Hippocampal formation (tissue), 2 donors: ENCODE results near the gene PPM1H.
A peak's percentile ranks its signal among the peaks of the same experiment; 100 is the strongest.

Source experiments
- DNase-seq, 2 donors: peaks; one replicate each; lab custom pipeline; 2025; lab: John Stamatoyannopoulos, UW

The PPM1H gene

GRCh38 chr12:62714774-62715721, 219.9 kb downstream of the PPM1H start:
- peak; percentile 44 to 46 for DNase-seq

- no peak for DNase-seq
Observed at GRCh38 chr12:62714181-62714773, 220.7 kb downstream of the PPM1H start.

- DNase-seq: no peak
Observed at GRCh38 chr12:62713723-62714122, 221.2 kb downstream of the PPM1H start.

- no peak for DNase-seq
Observed at GRCh38 chr12:62712681-62713573, 222.0 kb downstream of the PPM1H start.

- DNase-seq: no peak
Observed at GRCh38 chr12:62711631-62712241, 223.2 kb downstream of the PPM1H start.

GRCh38 chr12:62709311-62709710, 225.6 kb downstream of the PPM1H start:
- no peak for DNase-seq

- no peak for DNase-seq
Observed at GRCh38 chr12:62707939-62708338, 227.0 kb downstream of the PPM1H start.

GRCh38 chr12:62705846-62706245, 229.1 kb downstream of the PPM1H start:
- DNase-seq: no peak

GRCh38 chr12:62703011-62703380, 232.0 kb downstream of the PPM1H start:
- DNase-seq: no peak

- DNase-seq: no peak
Observed at GRCh38 chr12:62701492-62701891, 233.5 kb downstream of the PPM1H start.

- DNase-seq: no peak
Observed at GRCh38 chr12:62700091-62700880, 234.7 kb downstream of the PPM1H start.

- DNase-seq: no peak
Observed at GRCh38 chr12:62698701-62699101, 236.2 kb downstream of the PPM1H start.

GRCh38 chr12:62697893-62698292, 237.1 kb downstream of the PPM1H start:
- DNase-seq: no peak

- DNase-seq: no peak
Observed at GRCh38 chr12:62695696-62696095, 239.3 kb downstream of the PPM1H start.

- DNase-seq: no peak
Observed at GRCh38 chr12:62694632-62695031, 240.3 kb downstream of the PPM1H start.

GRCh38 chr12:62694116-62694515, 240.8 kb downstream of the PPM1H start:
- DNase-seq: no peak

- DNase-seq: no peak
Observed at GRCh38 chr12:62693376-62694050, 241.4 kb downstream of the PPM1H start.

GRCh38 chr12:62692884-62693283, 242.1 kb downstream of the PPM1H start:
- no peak for DNase-seq

- no peak for DNase-seq
Observed at GRCh38 chr12:62691309-62691708, 243.6 kb downstream of the PPM1H start.

- DNase-seq: no peak
Observed at GRCh38 chr12:62689042-62689839, 245.7 kb downstream of the PPM1H start.
